SK-N-SH treated with all-trans-retinoic acid at 6 μM for 48 hours (cell line): ENCODE measurements around the gene MICU2.

Source experiments
- ARNTL ChIP-seq: fragments of 450-650 bp; formaldehyde crosslinking; IDR thresholded peaks from 2 replicates; pipeline ENCODE4 v1.5.0; 2020; ENCODE audit warnings: low read depth, mild to moderate bottlenecking, moderate library complexity, borderline replicate concordance
- CSDC2 ChIP-seq: fragments of 250-450 bp; sonication (Bioruptor Pico); IDR thresholded peaks from 2 replicates; pipeline ENCODE4 v1.5.0; 2020; ENCODE audit warnings: mild to moderate bottlenecking, moderate library complexity
- ISL1 ChIP-seq: fragments of 250-450 bp; sonication (Bioruptor Pico); IDR thresholded peaks from 2 replicates; pipeline ENCODE4 v2.1.2; 2022; ENCODE audit warnings: mild to moderate bottlenecking, moderate library complexity
- PATZ1 ChIP-seq: fragments of 250-450 bp; sonication (Bioruptor Pico); IDR thresholded peaks from 2 replicates; pipeline ENCODE4 v1.8.0; 2020; ENCODE audit warnings: mild to moderate bottlenecking, moderate library complexity, borderline replicate concordance
- RARB ChIP-seq: fragments of 250-450 bp; sonication (Bioruptor Pico); IDR thresholded peaks from 2 replicates; pipeline ENCODE4 v1.8.0; 2021; ENCODE audit warnings: mild to moderate bottlenecking, moderate library complexity
- TOX ChIP-seq: fragments of 250-450 bp; sonication (Bioruptor Pico); IDR thresholded peaks from 2 replicates; pipeline ENCODE4 v1.8.0; 2021; ENCODE audit warnings: mild to moderate bottlenecking, moderate library complexity, borderline replicate concordance
- ZFP3 ChIP-seq: fragments of 250-450 bp; sonication (Bioruptor Pico); IDR thresholded peaks from 2 replicates; pipeline ENCODE4 v1.5.0; 2020; ENCODE audit warnings: mild to moderate bottlenecking, moderate library complexity
- ZFP30 ChIP-seq: fragments of 450-650 bp; formaldehyde crosslinking; IDR thresholded peaks from 2 replicates; pipeline ENCODE4 v1.5.0; 2022; ENCODE audit warnings: mild to moderate bottlenecking, moderate library complexity
- ZNF70 ChIP-seq: fragments of 450-650 bp; formaldehyde crosslinking; IDR thresholded peaks from 2 replicates; pipeline ENCODE4 v1.5.0; 2020; ENCODE audit warnings: mild to moderate bottlenecking, moderate library complexity
- TF ChIP-seq, protein P1 (sequence below): fragments of 250-450 bp; sonication (Bioruptor Pico); IDR thresholded peaks from 2 replicates; pipeline ENCODE4 v1.5.1; 2021; ENCODE audit warnings: mild to moderate bottlenecking, moderate library complexity

GRCh38 chr13:21548577-21548976 lies 55.4 kb downstream of the MICU2 start:
- TF ChIP-seq TOX (CRISPR knock-in tag) (no peak), ZFP3 (CRISPR knock-in tag) (no peak), PATZ1 (CRISPR knock-in tag) (no peak), CSDC2 (CRISPR knock-in tag) (no peak), ARNTL (CRISPR knock-in tag) (no peak), ISL1 (no peak), ZFP30 (CRISPR knock-in tag) (no peak), RARB (no peak), ZNF70 (CRISPR knock-in tag) (no peak)
- TF ChIP-seq, protein P1, sequence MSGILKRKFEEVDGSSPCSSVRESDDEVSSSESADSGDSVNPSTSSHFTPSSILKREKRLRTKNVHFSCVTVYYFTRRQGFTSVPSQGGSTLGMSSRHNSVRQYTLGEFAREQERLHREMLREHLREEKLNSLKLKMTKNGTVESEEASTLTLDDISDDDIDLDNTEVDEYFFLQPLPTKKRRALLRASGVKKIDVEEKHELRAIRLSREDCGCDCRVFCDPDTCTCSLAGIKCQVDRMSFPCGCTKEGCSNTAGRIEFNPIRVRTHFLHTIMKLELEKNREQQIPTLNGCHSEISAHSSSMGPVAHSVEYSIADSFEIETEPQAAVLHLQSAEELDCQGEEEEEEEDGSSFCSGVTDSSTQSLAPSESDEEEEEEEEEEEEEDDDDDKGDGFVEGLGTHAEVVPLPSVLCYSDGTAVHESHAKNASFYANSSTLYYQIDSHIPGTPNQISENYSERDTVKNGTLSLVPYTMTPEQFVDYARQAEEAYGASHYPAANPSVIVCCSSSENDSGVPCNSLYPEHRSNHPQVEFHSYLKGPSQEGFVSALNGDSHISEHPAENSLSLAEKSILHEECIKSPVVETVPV (CRISPR knock-in tag): no peak
